ENCODE results near the gene GPR162.
"Not testable (repeated sequence)": the region's sequence is repeated elsewhere in the genome, so short reads cannot be mapped to it uniquely, and the experiment has no call there.

The GPR162 gene

DNA sequence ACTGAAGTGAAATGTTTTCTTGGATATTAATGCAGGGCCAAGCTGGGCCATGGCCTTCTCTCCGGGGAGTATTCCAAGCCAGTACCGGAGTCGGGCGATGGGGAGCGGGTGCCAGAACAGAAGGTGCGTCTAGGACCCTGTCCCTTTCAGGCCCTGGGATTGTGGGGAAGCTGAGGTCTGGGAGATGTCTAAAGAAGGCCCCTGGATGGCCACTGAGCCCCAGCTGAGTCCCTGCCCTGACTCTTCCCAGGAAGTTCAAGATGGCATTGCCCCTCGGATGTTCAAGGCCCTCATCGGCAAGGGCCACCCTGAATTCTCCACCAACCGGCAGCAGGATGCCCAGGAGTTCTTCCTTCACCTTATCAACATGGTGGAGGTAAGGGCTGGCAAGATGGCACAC lies 38.5 kb downstream of the GPR162 start:
- DNase-seq = no peak

- DNase-seq = no peak
Observed at GRCh38 chr12:6860942-6861341, 39.3 kb downstream of the GPR162 start.

DNA sequence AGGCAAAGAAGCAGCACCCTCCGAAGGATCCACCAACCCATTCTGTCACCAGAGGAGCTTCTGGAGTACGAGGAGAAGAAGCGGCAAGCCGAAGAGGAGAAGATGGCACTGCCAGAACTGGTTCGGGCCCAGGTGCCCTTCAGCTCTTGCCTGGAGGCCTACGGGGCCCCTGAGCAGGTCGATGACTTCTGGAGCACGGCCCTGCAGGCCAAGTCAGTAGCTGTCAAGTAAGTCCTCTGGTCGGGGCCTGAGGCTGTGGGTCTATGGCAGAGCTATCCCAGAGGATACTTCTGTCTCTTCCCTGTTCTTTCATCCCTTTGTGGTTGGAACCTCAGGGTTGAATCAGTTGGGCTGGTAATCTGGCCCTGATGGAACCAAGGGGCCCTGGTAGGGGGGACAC lies 39.8 kb downstream of the GPR162 start:
- no peak for DNase-seq

DNA sequence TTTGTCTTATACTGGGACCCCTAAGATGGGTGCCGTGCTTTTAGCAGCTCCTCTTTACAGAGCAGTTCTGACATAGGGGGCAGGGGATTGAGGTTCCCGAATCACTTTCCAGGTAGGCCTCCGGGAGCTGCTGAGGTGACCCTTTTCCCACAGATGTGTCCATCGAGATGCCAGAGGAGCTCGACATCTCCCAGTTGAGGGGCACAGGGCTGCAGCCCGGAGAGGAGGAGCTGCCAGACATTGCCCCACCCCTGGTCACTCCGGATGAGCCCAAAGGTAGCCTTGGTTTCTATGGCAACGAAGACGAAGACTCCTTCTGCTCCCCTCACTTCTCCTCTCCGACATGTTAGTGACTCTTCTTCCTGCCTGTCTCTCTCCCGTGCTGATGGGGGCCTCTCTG lies 41.4 kb downstream of the GPR162 start:
- no peak for DNase-seq

- no peak for DNase-seq
Observed at GRCh38 chr12:6863586-6864321, 42.1 kb downstream of the GPR162 start.

GRCh38 chr12:6865307-6865706 lies 43.7 kb downstream of the GPR162 start:
- DNase-seq = not testable (repeated sequence)

DNA sequence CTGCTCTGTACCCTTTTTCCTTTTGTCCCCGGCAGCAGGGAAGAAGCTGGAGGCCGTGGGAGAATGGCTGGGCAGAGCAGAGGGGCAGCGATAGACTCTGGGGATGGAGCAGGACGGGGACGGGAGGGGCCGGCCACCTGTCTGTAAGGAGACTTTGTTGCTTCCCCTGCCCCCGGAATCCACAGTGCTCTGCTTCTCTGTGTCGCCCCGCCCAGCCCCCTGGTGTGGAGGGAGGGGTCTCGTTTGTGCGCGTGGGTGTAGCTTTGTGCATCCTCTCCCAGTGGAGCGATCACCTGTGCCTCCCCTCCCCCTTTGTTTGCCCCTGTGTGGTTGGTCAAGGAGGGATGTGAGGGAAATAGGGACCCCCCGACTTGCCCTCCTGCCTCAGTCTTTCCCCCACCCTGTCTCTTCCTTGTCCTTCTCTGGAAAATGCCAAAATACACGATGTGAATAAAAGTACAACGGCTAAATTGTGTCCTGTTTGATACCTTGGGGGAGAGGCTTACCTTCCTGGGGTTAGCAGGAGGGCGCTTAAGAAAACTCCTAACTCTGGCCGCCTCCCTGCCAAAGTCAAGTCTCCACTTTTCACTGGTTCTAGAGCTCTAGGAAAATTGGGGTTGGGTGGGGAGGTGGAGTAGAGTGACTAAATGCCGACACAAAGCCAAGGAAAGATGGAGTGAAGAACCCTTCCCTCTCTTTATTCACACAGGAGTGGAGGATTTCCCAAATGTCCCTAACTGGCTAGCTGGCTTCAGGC lies 44.7 kb downstream of the GPR162 start:
- no peak for DNase-seq

- no peak for DNase-seq
Observed at GRCh38 chr12:6866920-6867412, 45.3 kb downstream of the GPR162 start.

GRCh38 chr12:6867413-6868210 lies 46.0 kb downstream of the GPR162 start, which contains the start of gene TPI1:
Gene TPI1 (plus strand): TSS chr12:6867531. CDS start chr12:6867567, 36 bp downstream.
- peak; percentile 69 to 82 for DNase-seq

DNA sequence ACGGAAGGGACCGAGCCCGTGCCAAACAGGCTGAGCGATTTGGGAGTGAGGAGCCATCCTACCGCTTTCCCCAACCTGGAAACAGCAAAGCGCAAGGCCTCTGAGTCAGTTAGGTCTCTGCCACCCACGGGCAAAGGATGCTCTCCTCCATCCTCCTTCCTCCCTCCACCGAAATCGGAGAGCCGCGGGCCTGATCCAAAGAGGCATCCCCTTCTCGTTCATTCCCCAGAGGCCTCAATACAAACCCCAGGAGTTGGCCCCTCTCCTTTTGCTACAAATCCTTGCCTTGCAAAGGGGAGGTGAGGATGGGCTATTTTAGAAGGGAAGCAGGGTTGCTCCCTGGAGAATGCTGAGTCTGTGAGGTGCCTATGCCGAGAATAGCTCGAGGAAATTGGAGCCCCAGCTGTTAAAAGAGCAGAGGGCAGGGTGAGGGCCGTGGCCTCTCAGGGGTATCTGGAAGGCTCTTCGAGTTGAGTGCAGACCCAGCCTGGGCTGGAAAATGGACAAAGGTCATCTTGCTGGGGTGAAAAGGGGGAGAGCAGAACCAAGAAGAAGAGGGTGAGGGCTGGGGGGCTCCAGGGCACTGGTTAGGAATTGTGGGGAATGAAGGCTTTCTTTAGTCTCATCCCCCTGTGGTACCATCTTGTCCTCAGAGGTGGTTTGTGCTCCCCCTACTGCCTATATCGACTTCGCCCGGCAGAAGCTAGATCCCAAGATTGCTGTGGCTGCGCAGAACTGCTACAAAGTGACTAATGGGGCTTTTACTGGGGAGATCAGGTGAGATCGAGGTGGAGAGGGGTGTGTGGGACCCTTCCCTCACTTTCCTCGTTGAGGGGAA lies 46.8 kb downstream of the GPR162 start:
- no peak for DNase-seq

DNA sequence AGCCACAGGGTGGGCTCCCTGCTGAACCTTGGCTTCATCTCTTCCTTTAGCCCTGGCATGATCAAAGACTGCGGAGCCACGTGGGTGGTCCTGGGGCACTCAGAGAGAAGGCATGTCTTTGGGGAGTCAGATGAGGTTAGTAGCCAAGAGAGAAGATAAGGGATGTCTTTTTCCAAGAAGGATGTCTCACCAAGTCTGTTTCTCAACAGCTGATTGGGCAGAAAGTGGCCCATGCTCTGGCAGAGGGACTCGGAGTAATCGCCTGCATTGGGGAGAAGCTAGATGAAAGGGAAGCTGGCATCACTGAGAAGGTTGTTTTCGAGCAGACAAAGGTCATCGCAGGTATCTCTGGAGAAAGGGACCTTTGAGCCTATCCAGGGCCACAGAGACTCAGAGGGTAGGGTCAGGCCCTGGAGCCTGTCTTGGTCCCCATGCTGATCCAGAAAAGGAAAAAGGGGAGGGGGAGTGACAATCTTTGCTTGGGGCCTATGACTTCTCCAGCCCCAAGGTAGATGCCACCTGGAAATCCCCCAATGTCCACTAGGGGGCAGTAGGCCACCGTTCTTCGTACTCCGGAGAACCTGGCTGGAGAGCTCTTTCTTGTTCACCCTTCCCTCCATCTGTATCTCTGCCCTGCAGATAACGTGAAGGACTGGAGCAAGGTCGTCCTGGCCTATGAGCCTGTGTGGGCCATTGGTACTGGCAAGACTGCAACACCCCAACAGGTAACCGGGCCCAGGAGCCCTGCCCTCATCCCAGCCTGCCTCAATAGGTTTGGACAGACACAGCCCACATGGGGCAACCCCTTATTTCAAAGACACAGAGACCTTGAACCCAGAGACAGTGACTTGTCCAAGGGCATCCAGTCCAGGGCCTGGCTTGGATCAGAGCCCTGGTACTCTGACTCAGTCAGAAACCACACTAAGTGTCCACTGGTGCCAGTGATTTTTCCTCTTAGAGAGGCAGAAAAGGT lies 47.7 kb downstream of the GPR162 start:
- peak; percentile 70 to 75 for DNase-seq

DNA sequence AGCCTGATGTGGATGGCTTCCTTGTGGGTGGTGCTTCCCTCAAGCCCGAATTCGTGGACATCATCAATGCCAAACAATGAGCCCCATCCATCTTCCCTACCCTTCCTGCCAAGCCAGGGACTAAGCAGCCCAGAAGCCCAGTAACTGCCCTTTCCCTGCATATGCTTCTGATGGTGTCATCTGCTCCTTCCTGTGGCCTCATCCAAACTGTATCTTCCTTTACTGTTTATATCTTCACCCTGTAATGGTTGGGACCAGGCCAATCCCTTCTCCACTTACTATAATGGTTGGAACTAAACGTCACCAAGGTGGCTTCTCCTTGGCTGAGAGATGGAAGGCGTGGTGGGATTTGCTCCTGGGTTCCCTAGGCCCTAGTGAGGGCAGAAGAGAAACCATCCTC lies 48.7 kb downstream of the GPR162 start:
- DNase-seq = not testable (repeated sequence)

GRCh38 chr12:6871052-6871957 lies 49.7 kb downstream of the GPR162 start:
- peak in 1 of 2 experiments; percentile 14 for DNase-seq

- DNase-seq = peak; percentile 73 to 75
Observed at GRCh38 chr12:6872073-6873048, 50.7 kb downstream of the GPR162 start.

GRCh38 chr12:6873094-6874014 lies 51.7 kb downstream of the GPR162 start, which contains the start of gene SPSB2:
Gene SPSB2 (minus strand): TSS chr12:6873303. CDS start chr12:6872901, 402 bp downstream.
- peak; percentile 92 to 95 for DNase-seq

GRCh38 chr12:6874015-6874368 lies 52.4 kb downstream of the GPR162 start:
- DNase-seq = not testable (repeated sequence)
